ENCODE data around the gene ACSM2A.

DNA sequence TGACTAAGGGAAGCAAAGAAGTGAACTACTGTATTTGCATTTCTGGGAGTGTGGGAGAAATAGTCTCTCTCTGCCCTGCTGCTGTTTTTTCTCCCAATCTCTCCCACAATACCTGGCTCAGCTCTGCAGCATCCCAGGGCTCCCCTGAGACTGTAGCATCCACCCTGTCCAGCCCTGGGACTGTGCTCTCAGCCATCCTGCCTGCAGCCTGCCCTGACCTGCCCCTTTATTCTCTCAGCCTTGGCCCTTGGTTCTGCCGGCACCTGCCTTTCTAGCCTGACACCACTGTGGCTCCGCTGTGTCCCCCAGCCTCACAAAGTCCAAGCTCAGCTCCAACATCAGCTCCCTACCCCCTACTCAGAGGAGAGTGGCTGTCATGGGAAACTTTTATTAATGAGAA lies 48.7 kb upstream of the ACSM2A start:
- TF ChIP-seq, protein P1, sequence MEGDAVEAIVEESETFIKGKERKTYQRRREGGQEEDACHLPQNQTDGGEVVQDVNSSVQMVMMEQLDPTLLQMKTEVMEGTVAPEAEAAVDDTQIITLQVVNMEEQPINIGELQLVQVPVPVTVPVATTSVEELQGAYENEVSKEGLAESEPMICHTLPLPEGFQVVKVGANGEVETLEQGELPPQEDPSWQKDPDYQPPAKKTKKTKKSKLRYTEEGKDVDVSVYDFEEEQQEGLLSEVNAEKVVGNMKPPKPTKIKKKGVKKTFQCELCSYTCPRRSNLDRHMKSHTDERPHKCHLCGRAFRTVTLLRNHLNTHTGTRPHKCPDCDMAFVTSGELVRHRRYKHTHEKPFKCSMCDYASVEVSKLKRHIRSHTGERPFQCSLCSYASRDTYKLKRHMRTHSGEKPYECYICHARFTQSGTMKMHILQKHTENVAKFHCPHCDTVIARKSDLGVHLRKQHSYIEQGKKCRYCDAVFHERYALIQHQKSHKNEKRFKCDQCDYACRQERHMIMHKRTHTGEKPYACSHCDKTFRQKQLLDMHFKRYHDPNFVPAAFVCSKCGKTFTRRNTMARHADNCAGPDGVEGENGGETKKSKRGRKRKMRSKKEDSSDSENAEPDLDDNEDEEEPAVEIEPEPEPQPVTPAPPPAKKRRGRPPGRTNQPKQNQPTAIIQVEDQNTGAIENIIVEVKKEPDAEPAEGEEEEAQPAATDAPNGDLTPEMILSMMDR (IDR thresholded peaks at IDR 0.05) = no peak
- TF ChIP-seq POLR2A (IDR thresholded peaks at IDR 0.05) = no peak
